ENCODE measurements around the gene GHRH.

Gene GHRH, protein sequence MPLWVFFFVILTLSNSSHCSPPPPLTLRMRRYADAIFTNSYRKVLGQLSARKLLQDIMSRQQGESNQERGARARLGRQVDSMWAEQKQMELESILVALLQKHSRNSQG

DNA sequence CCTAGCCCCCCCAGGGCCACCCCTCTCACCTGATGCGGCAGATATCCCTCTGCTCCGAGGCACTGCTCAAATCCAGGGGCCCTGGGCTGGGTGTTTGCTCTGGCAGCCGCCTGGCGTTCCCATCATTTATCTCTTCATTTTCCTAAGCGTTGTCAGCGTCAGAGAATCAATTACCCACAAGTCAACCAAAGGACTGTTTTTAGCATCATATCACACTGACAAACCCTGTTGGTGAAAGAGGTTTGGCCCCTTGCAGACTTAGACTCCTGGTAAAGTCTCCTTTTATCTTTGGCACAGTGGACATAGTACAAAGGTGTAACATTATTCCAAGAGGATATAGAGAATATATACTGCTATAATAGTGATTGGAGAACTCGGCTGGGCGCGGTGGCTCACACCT, at the start of gene GHRH:
TSS of gene GHRH (minus strand) at position 101 of the 400 bp plus-strand sequence. CDS start 4,925 bp downstream, outside the sequence.
- no peak for DNase-seq (ENCODE audit: low read depth)

DNA sequence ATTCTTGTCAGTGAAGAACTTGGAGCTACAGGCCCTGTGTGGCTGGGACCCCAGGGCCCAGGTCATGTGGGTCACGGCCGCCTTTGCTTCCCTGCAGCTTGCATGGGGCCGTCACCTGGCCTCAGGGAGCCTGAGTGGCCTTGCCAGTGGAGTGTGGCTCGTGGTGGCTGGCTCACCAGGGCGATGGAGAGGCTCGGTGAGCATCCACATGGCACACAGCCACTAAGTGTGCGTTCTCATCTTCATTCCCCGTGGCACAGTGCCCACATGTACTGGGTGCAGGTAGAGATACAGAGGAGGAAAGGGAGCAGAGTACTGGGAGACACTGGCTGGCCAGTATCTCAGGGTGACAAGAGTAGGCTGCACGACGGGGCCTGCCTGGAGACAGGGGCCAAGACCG, 49.3 kb upstream of the GHRH start:
- DNase-seq (ENCODE audit: low read depth): no peak

DNA sequence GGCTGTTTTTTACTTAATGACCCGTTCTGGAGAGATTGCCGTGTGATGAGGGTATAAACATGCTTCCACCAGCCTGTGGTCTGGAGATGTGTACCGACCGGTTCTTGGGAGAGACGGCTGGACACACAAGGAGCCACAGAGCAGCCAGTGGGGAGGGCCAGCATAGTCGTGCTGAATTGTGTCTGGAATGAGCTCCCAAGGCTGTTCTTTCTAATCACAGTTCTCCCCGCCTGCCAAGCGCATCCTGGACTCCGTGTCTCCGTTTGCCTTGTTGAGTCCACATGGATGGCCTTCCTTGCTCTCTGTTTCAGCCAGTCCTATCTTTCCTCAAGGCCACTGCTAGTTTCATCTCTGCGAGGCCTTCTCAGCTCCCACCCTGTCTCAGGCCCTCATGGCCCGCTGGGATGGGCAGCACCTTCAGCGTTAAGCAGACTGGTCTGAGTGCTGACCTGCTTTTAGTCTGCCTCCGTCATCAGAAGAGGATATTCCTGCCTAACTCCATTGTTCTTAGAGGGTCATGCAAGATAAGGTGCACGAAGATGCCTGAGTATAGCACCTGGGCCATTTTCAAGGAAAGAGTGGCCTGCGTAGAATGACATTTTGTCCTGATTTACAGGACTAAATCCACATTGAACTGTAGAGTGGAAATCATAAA, 48.4 kb upstream of the GHRH start:
- no peak for DNase-seq (ENCODE audit: low read depth)

DNA sequence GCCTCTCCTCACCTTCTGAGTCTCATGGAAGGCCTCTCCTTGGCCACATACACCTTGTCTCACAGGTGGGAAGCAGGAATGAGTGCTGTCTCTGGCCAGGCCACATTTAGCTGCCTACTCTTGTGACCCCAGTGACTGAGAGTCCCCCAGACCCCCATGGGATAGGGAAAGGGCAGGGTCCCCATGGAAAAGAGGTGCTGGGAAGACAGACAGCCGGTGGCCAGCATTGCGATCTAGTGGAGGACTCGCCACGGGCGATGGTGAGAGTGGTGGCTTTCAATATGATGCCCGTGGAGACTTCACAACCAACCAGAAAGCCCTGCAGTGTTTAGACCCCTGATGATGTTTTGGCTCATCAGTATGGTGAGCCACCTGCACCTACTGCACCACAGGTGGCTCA, 47.7 kb upstream of the GHRH start:
- DNase-seq (ENCODE audit: low read depth): no peak

DNA sequence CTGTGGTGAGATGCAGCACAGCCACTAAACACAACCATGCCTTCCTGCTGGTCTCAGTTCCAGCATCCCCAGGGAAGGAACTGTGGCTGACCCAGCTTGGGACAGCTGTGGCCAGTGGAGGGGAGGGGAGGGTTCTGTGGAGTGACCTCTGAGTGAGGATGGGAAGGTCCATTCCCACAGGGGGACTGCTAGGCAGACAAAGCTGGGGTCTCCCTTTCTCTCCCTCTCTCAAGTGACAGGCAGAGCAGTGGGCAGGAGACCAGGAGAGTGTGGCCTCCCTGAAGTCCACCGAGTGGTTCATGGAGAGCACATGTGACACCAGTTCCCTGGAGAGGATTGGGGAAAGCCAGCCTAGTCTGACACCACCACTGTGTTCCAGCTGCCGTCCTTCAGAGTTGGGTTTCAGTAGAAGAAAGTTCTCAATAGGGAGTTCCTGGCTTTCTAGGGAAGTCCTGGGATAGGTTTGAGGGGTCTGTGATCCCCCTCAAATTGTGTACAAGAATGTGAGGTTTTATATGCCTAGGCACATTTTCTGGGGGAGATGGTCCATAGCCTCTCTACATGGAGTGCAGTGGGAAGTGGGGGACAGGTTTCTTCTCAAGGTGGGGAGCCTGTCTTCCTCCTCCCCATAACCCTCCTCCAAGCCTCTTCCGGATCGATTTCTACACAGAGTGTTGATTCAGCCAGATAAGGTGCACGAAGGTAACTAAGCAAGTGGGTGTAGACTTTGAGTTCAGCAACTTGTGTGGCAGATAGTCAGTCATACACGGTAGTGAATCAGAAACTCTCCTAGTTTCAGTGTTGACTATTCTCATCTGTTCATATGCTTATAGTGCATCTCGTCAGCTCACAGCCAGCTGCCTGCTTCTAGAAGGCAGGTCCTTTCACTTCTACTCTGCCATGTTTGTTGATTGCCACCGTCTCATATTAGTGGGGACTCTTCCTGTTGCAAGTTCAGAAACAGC, 46.8 kb upstream of the GHRH start:
- DNase-seq (ENCODE audit: low read depth): no peak

DNA sequence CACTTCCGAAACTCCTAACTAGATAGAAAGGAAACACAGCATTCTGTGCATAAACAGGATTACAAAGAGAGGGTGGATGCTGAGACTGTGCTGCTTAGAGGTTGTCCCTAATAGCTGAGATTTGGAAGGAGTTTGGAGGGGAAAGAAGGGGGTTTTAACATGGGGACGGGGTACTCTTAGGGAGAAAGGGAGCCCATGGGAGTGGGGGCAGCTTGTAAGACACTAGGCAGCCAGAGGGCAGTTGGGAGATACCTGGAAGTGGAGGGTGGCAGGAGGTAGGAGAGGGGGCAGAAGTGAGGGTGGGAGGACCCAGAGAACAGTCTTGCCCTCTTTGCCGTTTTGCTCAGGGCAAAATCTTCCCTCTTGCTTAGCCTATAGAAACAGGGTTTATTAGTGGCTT, 44.2 kb upstream of the GHRH start:
- no peak for DNase-seq (ENCODE audit: low read depth)

DNA sequence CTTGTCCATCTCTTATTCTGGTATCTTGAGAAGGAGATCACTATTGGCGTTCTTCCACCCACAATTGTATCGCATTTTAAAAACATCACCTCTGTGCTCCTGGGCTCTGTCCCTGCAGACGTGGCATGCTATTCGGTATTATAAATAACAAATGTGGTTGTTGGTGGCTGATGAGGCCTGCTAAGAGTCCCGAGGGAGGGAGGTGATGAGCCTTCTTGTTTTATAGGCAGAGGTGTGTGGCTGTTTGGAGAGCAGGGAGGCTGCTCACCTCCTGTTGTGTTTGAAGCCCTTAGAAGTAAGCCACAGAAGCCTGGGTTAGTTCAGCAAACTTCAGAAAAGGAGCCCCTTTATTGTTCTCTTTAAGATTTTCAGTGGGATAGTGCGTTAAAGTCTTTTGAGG, 43.5 kb upstream of the GHRH start:
- no peak for DNase-seq (ENCODE audit: low read depth)

DNA sequence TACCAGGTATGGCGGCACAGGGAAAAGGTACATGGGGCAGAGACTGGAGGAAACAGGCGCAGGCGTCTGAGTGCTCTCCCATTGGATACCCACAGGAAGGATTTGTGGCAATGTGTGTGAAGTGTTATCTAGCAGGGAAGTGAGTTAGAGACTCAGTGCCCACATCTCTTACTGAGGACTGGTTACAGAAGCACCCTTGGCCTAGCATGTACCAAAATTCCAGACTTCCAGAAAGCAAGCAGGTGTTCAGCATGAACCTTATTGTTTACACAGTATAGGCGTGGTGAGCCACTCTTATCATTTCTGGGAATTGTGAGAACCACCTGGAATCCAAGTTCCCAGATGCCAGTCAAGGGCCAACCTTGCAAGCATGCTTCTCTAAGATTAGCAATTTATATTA, 42.0 kb upstream of the GHRH start:
- no peak for DNase-seq (ENCODE audit: low read depth)

DNA sequence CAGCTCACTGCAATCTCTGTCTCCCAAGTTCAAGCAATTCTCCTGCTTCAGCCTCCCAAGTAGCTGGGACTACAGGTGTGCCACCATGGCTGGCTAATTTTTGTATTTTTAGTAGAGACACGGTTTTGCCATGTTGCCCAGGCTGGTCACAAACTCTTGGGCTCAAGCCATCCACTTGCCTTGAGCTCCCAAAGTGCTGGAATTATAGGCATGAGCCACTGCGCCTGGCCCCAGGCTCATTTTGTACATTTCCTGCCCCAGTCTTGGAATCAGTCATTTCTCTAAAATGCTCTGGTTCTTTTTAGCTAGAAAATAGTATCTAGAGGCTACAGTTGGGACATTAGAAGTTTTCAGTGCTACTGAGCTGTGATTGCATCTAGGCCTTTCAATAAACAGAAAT, 41.4 kb upstream of the GHRH start:
- DNase-seq (ENCODE audit: low read depth): no peak

DNA sequence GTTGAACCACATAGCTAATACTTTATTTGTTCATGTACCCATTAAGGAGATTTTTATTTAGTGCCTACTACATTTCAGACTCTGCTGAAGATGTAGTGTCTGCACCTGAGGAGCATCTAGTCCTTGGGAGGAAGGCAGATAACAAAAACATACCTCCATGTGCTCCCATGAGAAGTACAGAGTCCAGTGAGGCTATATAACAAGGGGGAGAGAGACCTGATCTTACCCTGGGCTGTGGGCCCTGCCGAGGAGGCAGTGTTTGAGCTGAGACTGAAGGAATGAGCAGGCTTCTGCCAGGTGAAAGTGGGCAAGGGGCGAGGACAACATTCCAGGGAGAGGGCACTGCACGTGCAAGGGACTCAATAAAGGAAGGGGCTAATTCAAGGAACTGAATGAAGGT, 39.9 kb upstream of the GHRH start:
- no peak for DNase-seq (ENCODE audit: low read depth)

DNA sequence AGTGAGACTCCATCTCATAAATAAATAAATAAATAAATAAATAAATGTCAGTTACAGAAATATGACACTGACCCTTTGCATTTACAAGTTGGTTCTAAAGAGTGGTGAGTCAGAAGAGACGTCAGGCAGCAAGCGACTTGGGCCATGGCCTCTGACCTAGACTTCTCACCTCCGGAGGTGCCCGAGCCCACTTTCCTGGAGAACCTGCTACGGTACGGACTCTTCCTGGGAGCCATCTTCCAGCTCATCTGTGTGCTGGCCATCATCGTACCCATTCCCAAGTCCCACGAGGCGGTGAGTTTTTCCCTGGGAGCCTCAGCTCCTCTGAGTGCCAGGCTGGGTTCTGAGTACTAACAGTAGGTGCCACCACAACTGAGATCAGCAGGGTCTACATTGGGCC, 39.5 kb upstream of the GHRH start:
- no peak for DNase-seq (ENCODE audit: low read depth)

DNA sequence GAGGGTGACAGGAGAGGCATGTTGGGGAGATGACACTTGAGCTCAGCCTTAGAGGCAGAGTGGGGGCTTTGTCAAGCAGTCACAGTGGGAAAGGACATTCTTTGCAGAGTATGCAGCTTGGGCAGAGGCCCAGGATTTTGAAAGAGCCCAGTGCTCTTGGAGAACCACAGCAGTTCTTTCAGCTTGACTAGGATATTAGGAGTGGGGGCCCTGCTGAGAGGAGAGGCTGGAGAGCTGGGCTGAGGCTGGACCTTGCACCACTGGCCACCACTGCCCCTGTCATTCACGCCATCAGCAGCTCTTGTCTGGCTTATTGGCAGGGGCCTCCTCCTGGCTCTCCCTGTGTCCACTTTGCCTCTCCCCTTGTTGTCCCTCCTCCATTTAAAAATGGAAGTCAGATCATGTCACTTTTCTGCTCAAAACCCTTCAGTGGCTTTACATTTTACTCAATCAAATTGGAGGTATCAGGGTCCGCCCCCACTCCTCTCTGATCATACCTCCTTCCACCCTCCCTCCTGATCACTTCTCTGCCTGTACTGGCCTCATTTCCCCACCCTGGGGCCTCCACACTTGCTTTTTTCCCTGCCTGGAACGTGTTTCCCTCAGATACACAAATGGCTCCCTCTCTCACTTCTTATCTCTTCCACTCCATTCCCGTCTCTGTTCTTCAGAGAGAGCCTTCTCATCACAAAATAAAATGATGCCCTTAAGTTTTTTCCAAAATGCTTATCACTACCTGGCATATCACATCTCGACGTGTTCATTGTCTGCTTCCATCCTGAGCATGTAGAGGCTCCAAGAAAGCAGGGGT, 38.3 kb upstream of the GHRH start:
- DNase-seq (ENCODE audit: low read depth): no peak

DNA sequence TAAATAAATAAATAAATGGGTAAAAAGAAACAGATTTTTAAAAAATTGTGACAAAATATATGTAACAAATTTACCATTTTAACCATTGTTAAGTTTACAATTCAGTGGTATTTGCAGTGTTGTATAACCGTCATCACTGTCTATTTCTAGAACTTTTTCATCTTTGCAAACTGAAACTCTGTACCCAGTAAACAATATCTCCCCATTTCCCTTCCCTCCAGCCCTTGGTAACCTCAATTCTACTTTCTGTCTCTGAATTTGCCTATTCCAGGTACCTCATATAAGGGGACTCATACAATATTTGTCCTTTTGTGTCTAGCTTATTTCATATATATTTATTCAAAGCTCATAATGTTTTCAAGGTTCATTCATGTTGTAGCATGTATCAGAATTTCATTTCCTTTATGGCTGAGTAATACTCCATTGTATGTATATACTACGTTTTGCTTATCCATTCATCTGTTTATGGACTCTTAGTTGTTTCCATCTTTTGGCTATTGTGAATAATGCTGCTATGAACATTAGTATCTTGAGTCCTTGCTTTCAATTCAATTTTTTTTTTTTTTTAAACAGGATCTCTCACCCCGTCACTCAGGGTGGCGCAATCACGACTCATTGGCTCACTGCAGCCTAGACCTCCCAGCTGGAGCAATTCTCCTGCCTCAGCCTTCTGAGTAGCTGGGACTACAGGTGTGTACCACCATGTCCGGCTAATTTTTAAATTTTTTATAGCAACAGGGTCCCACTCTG, 36.8 kb upstream of the GHRH start:
- DNase-seq (ENCODE audit: low read depth): peak; percentile 85

DNA sequence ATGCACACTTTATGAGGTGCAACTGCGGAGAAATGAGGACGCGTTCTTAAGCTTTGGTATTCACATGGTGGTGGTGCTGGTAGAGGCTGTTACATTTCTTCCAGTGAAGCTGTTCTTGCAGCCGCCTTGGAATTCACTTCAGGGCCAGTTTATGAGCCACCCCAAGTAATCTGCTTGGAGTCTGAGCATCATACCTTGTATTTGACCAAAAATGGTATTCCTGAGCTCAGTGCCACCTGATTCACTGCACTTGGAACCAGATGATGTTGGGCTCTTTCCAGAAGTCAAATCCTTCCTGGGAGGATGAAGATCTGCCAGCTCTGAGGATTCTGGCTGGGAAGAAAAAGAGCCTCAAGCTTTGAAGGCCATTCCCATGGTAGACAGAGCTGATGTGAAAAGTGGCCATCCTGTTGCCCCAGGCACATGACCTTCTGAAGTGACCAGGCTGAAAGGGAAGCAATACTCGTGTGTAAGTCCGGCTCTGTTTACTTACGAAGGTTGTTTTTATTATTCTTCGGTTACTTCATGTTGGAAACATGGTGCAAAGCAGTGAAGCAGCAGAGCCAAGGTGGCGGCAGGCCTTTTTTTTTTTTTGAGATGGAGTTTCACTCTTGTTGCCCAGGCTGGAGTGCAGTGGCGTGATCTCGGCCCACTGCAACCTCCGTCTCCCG, 35.6 kb upstream of the GHRH start:
- no peak for DNase-seq (ENCODE audit: low read depth)

DNA sequence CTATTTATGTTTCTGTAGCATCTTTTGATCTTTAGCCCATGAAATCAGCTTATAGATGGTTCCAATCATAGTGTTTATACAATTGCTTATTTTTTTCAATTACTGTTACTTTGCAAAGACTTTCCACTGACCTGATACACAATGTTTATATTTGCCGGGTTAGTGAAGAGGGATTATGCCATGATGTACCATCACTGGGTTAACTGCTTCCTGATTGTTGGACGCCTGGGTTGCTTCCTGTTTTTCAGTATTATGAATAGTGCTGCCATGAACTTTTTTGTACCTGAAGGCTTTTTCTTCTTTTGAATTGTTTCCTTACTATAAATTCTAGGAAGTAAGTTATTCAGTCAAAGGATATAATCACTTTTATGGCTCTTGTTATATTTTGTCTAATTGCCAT, 34.8 kb upstream of the GHRH start:
- no peak for DNase-seq (ENCODE audit: low read depth)

DNA sequence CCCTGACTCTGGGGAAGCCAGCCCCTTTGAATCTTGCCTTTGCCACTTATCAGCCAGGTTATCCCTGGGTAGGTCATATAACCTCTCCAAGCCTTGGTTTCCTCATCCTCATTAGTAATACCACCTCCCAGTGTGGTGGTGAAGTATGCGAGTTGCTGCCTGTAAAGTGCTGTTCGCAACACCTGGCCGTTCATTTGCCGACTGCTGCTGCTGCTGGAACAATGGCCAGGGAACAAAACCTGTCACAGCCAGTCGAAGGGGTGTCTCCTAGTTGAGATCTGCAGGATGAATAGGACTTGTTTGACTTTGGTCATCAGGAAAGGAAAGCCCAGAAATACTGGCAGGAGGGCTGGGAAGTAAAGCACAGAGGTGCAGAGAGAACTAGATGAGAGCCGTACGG, 34.0 kb upstream of the GHRH start:
- DNase-seq (ENCODE audit: low read depth): no peak

DNA sequence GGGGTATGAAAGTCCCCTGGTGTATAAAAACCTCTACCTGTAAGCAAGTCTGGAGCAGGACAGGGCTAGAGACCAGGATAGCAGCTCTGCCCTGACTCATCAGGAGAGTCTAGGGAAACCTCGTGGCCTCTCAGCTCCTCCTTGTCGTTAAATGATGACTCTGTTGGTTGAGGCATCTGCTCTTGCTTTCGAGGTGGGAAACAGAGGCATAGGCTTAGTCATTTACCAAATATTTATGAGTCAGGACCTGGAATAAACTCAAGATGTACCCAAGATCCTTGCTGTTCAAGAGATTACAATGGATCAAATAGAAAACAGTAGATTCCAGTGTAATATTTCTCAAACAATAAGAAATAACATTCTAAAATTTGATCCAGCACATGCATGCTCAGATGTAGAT, 33.4 kb upstream of the GHRH start:
- peak; percentile 100 for DNase-seq (ENCODE audit: low read depth)

DNA sequence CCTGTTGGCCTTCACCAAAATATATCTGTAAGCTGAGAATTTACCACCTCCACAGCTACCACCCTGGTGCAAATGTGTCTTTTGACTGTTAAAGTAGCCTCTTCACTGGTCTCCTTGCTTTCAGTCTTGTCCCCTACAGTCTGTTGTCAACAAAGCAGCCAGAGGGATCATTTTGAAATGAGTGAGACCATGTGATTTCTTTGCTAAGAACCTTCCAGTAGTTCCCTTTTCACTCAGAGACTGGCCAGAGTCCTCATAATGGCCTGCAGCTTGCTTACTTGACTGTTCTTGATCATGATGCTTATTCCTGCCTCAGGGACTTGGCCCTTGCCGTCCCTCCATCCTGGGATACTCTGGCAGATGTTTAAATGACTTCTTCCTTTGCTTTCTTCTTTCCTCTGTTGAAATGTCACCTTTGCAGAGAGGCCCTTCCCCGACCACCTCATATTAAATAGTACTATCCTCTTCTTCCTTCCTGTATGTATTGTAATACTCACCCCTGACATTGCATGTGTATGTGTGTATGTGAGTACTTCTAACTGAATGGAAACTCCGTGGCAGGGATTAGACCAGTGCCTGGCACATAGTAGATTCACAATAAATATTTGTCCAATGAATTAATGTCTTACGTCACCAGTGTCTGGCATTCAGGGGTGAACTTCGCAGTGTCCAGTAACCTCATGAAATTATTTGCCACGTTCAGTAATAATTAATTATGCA, 32.8 kb upstream of the GHRH start:
- no peak for DNase-seq (ENCODE audit: low read depth)

DNA sequence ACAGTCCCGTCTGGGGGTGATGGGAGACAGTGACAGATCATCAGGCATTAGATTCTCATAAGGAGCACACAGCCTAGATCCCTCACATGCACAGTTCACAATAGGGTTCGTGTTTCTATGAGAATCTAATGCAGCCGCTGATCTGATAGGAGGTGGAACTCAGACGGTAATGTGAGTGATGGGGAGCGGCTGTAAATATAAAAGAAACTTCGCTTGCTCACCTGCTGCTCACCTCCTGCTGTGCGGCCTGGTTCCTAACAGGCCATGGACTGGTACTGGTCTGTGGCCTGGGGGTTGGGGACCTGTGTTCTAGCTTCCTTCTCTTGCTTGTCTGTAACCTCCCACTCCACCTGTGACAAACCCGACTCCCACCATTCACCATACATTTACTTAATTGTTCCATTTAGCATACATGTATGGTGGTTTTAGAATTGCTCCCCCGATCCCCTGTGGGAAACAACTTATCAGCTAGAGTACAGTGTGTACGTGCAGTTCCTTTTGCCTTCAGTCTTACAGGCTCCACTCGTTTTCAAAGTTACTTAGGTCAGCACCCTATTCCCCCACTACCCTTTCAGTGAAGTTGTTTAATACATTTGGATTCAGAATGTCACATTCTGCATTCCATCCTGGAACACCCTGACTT, 31.8 kb upstream of the GHRH start:
- no peak for DNase-seq (ENCODE audit: low read depth)

DNA sequence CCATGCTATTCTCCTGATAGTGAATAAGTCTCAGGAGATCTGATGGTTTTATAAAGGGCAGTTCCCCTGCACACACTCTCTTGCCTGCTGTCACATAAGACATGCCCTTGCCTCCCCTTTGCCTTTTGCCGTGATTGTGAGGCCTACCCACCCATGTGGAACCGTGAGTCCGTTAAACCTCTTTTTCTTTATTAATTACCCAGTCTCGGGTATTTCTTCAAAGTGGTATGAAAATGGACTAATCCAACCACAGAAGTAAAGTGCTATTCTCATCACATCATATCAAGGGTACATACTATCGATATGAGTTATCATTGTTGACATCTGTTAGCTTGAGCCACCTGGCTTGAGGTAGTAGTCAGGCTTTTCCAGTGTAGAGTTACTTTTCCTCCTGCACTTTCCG, 30.1 kb upstream of the GHRH start:
- DNase-seq (ENCODE audit: low read depth): no peak
